GM21786 (cell line): Measurements from ENCODE around the gene CACNB4.

Experiments
- ATAC-seq: cut with Tn5 transposase; IDR thresholded peaks from one replicate; pipeline ENCODE4 v1.9.1; 2021; ENCODE audit not compliant: unreplicated experiment

CACNB4 gene

GRCh38 chr2:152089238-152089637 lies 9.6 kb downstream of the CACNB4 start:
- ATAC-seq, result no peak

GRCh38 chr2:152088006-152088405 lies 10.8 kb downstream of the CACNB4 start:
- ATAC-seq, result no peak

GRCh38 chr2:152086231-152086630 lies 12.6 kb downstream of the CACNB4 start:
- ATAC-seq, result no peak

GRCh38 chr2:152084076-152084475 lies 14.8 kb downstream of the CACNB4 start:
- ATAC-seq, result no peak

- no peak for ATAC-seq
Measured at GRCh38 chr2:152083202-152083875, 15.5 kb downstream of the CACNB4 start.

- ATAC-seq, result peak; percentile 62
Measured at GRCh38 chr2:152078662-152079061, 20.2 kb downstream of the CACNB4 start.

GRCh38 chr2:152078023-152078422 lies 20.8 kb downstream of the CACNB4 start:
- no peak for ATAC-seq

- ATAC-seq, result no peak
Measured at GRCh38 chr2:152075461-152076050, 23.3 kb downstream of the CACNB4 start.

GRCh38 chr2:152072011-152072410 lies 26.8 kb downstream of the CACNB4 start:
- no peak for ATAC-seq

- no peak for ATAC-seq
Measured at GRCh38 chr2:152071518-152071917, 27.3 kb downstream of the CACNB4 start.

- ATAC-seq, result peak; percentile 63
Measured at GRCh38 chr2:152071092-152071491, 27.8 kb downstream of the CACNB4 start.

GRCh38 chr2:152068226-152068625 lies 30.6 kb downstream of the CACNB4 start:
- no peak for ATAC-seq

- no peak for ATAC-seq
Measured at GRCh38 chr2:152067823-152068222, 31.0 kb downstream of the CACNB4 start.

- ATAC-seq, result no peak
Measured at GRCh38 chr2:152065945-152066344, 32.9 kb downstream of the CACNB4 start.

GRCh38 chr2:152064001-152064400 lies 34.8 kb downstream of the CACNB4 start:
- no peak for ATAC-seq

GRCh38 chr2:152063325-152063924 lies 35.4 kb downstream of the CACNB4 start:
- no peak for ATAC-seq

- peak; percentile 81 for ATAC-seq
Measured at GRCh38 chr2:152062125-152063091, 36.4 kb downstream of the CACNB4 start.

- ATAC-seq, result no peak
Measured at GRCh38 chr2:152061383-152061782, 37.5 kb downstream of the CACNB4 start.

- ATAC-seq, result no peak
Measured at GRCh38 chr2:152058655-152059054, 40.2 kb downstream of the CACNB4 start.

GRCh38 chr2:152056418-152056817 lies 42.4 kb downstream of the CACNB4 start:
- ATAC-seq, result no peak

GRCh38 chr2:152055366-152056108 lies 43.3 kb downstream of the CACNB4 start:
- no peak for ATAC-seq
